HepG2 (cell line): ENCODE results near the gene CAMSAP2. TPM values are rescaled to one million over a fixed set of nuclear protein-coding genes. Genes with fewer than 3 reads are reported as not detected.

Experiments
- DBP ChIP-seq: sonication (generic); formaldehyde crosslinking; IDR thresholded peaks from 2 replicates; pipeline ENCODE4 v1.4.0; 2020; ENCODE audit warnings: missing genetic modification reagents; ENCODE audit errors: not compliant biosample characterization
- ESRRA ChIP-seq: sonication (generic); formaldehyde crosslinking; IDR thresholded peaks from 2 replicates; pipeline ENCODE4 v1.5.1; 2020; ENCODE audit warnings: mild to moderate bottlenecking, low read depth, missing genetic modification reagents
- HOXD1 ChIP-seq: sonication (generic); formaldehyde crosslinking; IDR thresholded peaks from 2 replicates; pipeline ENCODE4 v1.5.0; 2020; ENCODE audit warnings: missing genetic modification reagents
- IRX3 ChIP-seq: sonication (generic); formaldehyde crosslinking; IDR thresholded peaks from 2 replicates; pipeline ENCODE4 v1.8.1; 2023; ENCODE audit warnings: mild to moderate bottlenecking, low read depth, missing genetic modification reagents, borderline replicate concordance
- NFE2L1 ChIP-seq: sonication (generic); formaldehyde crosslinking; IDR thresholded peaks from 2 replicates; pipeline ENCODE4 v1.4.0; 2020; ENCODE audit warnings: missing genetic modification reagents, mild to moderate bottlenecking, borderline replicate concordance
- NFKBIZ ChIP-seq: IDR thresholded peaks from 2 replicates; pipeline ENCODE4 v1.6.1; 2018; ENCODE audit warnings: missing genetic modification reagents, missing compliant biosample characterization
- POLR2A ChIP-seq, 2 experiments: IDR thresholded peaks; 2 replicates each; pipeline ENCODE4 v1.6.1; 2011; ENCODE audit warnings: low read depth in 2 of 2, low read length in 2 of 2, mild to moderate bottlenecking in 1 of 2, moderate library complexity in 1 of 2; ENCODE audit not compliant: insufficient read depth in 1 of 2
- SMARCE1 ChIP-seq: fragments of 450-650 bp; IDR thresholded peaks from 2 replicates; pipeline ENCODE4 v1.6.1; 2017; ENCODE audit warnings: borderline replicate concordance
- SNAI1 ChIP-seq: sonication (generic); formaldehyde crosslinking; IDR thresholded peaks from 2 replicates; pipeline ENCODE4 v1.5.0; 2020; ENCODE audit warnings: mild to moderate bottlenecking, missing genetic modification reagents, borderline replicate concordance
- ZBTB33 ChIP-seq: sonication (generic); formaldehyde crosslinking; IDR thresholded peaks from 2 replicates; pipeline ENCODE4 v1.4.0; 2020; ENCODE audit warnings: missing genetic modification reagents
- ZFP62 ChIP-seq: sonication (generic); formaldehyde crosslinking; IDR thresholded peaks from 2 replicates; pipeline ENCODE4 v1.4.0; 2020; ENCODE audit warnings: missing genetic modification reagents
- ZNF280D ChIP-seq: sonication (generic); formaldehyde crosslinking; IDR thresholded peaks from 2 replicates; pipeline ENCODE4 v1.5.1; 2020; ENCODE audit warnings: mild to moderate bottlenecking, missing genetic modification reagents
- ZNF670 ChIP-seq: sonication (generic); formaldehyde crosslinking; IDR thresholded peaks from 2 replicates; pipeline ENCODE4 v1.8.0; 2022; ENCODE audit warnings: mild to moderate bottlenecking, missing genetic modification reagents, borderline replicate concordance
- polyA plus RNA-seq, 8 experiments: library from polyadenylated mRNA; depleted of rRNA in 3 of 8; stranded (reverse) in 7 of 8; unstranded in 1 of 8; fragments of >200 nt; fragmentation: Illumina TruSeq in 4 of 8; extraction: Trizol in 4 of 8; gene quantifications; 2 replicates each; pipeline versions ENCODE4 v1.2.1 to v1.2.3, GENCODE V29; 2011 to 2016; ENCODE audit warnings: low read depth in 4 of 8, missing spikeins in 1 of 8, mixed read lengths in 1 of 8; ENCODE audit not compliant: insufficient read depth in 1 of 8
- total RNA-seq, 5 experiments: library from RNA; depleted of rRNA; stranded (reverse); fragments of >200 nt; fragmentation: Illumina TruSeq; extraction: Trizol; gene quantifications; 2 replicates each; pipeline ENCODE4 v1.2.3, GENCODE V29; 2016; ENCODE audit warnings: low read depth in 1 of 5
- TF ChIP-seq, protein P1 (sequence below): sonication (generic); formaldehyde crosslinking; IDR thresholded peaks from 2 replicates; pipeline ENCODE4 v1.4.0; 2020; ENCODE audit warnings: missing genetic modification reagents
- TF ChIP-seq, protein P2 (sequence below): sonication (generic); formaldehyde crosslinking; IDR thresholded peaks from 2 replicates; pipeline ENCODE4 v1.9.0; 2021; ENCODE audit warnings: missing genetic modification reagents, borderline replicate concordance
- TF ChIP-seq, protein P3 (sequence below): IDR thresholded peaks from 2 replicates; pipeline ENCODE4 v1.6.1; 2016; ENCODE audit warnings: missing genetic modification reagents, missing compliant biosample characterization
- TF ChIP-seq, protein P4 (sequence below): sonication (generic); formaldehyde crosslinking; IDR thresholded peaks from 2 replicates; pipeline ENCODE4 v1.4.0; 2020; ENCODE audit warnings: missing genetic modification reagents

The CAMSAP2 gene
- total and polyA plus RNA-seq, 2 of the 13 experiments (the other 11 are each of a cell fraction or from before 2014, with no cell fraction given) = 3.4 to 8.2 TPM

DNA sequence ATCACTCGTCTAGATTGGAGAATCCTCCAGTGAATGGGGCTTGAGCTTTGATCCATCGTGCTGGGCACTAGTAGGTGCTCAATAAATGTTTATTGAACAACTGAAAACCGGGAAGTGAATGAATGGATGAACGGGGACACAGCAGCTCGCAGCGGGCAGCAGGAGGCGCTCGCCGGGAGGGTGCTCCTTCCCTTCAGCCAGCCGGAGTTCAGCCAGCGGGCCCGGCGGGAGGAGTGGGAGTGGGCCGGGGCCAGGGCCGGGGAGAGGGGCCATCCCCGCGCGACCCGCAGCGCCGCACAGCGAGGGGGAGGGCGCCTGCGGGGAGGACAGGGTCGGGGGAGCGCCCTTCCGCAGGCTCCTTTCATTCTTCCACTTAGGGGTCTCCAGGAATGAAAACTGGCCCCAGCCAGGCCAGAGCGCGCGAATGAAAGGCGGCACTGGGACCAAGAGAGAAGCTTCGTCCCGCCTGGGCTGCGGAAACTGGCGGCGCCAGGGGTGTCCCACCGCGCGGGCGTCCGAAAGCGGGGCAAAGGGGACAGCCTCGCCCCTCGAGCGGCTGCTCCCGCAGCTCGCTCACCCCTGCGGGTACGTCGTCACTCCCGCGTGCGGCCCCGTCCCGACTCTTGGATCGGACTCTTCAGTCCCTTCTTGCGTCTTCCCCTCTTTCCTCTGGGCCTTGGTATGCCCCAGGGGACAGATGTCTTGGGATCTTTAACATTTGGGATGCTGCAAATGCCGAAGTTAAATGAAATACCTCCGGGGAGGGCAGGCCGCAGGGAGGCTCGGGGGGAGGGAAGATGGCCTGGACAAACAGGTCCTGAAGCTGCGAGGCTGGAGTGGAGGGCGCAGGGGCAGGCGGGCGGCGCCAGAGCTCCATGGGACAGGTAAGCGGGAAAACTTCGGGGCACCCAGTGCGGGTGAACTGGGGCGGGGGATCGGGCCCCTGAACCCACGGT lies 152.4 kb downstream of the CAMSAP2 start (continued):
- TF ChIP-seq, protein P1, sequence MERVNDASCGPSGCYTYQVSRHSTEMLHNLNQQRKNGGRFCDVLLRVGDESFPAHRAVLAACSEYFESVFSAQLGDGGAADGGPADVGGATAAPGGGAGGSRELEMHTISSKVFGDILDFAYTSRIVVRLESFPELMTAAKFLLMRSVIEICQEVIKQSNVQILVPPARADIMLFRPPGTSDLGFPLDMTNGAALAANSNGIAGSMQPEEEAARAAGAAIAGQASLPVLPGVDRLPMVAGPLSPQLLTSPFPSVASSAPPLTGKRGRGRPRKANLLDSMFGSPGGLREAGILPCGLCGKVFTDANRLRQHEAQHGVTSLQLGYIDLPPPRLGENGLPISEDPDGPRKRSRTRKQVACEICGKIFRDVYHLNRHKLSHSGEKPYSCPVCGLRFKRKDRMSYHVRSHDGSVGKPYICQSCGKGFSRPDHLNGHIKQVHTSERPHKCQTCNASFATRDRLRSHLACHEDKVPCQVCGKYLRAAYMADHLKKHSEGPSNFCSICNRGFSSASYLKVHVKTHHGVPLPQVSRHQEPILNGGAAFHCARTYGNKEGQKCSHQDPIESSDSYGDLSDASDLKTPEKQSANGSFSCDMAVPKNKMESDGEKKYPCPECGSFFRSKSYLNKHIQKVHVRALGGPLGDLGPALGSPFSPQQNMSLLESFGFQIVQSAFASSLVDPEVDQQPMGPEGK = peak; percentile 72
- TF ChIP-seq ESRRA (CRISPR knock-in tag) = 0 out of 2 replicates have a peak, but pooled peaks have one; percentile 27
- TF ChIP-seq NFE2L1 (CRISPR knock-in tag) = 0 out of 2 replicates have a peak, but pooled peaks have one; percentile 82
- TF ChIP-seq, protein P2, sequence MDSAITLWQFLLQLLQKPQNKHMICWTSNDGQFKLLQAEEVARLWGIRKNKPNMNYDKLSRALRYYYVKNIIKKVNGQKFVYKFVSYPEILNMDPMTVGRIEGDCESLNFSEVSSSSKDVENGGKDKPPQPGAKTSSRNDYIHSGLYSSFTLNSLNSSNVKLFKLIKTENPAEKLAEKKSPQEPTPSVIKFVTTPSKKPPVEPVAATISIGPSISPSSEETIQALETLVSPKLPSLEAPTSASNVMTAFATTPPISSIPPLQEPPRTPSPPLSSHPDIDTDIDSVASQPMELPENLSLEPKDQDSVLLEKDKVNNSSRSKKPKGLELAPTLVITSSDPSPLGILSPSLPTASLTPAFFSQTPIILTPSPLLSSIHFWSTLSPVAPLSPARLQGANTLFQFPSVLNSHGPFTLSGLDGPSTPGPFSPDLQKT (CRISPR knock-in tag) = no peak
- TF ChIP-seq, protein P3, sequence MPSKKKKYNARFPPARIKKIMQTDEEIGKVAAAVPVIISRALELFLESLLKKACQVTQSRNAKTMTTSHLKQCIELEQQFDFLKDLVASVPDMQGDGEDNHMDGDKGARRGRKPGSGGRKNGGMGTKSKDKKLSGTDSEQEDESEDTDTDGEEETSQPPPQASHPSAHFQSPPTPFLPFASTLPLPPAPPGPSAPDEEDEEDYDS (CRISPR knock-in tag) = no peak
- no peak for TF ChIP-seq SMARCE1
- TF ChIP-seq IRX3 (CRISPR knock-in tag) = 0 out of 2 replicates have a peak, but pooled peaks have one; percentile 19
- no peak for TF ChIP-seq NFKBIZ (CRISPR knock-in tag)
- TF ChIP-seq POLR2A (IDR thresholded peaks at IDR 0.05; ENCODE audit: insufficient read depth in 1 of 2, low read depth in 2 of 2, low read length in 2 of 2) = peak; percentile 16 to 56; a peak in 2 of 4 replicates
- no peak for TF ChIP-seq SNAI1
- no peak for TF ChIP-seq HOXD1 (CRISPR knock-in tag)
- TF ChIP-seq, protein P4, sequence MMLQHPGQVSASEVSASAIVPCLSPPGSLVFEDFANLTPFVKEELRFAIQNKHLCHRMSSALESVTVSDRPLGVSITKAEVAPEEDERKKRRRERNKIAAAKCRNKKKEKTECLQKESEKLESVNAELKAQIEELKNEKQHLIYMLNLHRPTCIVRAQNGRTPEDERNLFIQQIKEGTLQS (CRISPR knock-in tag) = no peak
- TF ChIP-seq ZNF280D (CRISPR knock-in tag) = peak; percentile 69; the same call in 1 of the 2 replicates
- no peak for TF ChIP-seq ZNF670 (CRISPR knock-in tag)
- TF ChIP-seq ZBTB33 = peak; percentile 72; the same call in 1 of the 2 replicates
- TF ChIP-seq DBP = no peak
- no peak for TF ChIP-seq ZFP62
